ENCODE measurements around the gene SHISA3. TPM values are rescaled to one million over a fixed set of nuclear protein-coding genes. Genes with fewer than 3 reads are reported as not detected.

The SHISA3 gene
- total RNA-seq, 1 donor from 2014 or later, result 0.28 TPM

DNA sequence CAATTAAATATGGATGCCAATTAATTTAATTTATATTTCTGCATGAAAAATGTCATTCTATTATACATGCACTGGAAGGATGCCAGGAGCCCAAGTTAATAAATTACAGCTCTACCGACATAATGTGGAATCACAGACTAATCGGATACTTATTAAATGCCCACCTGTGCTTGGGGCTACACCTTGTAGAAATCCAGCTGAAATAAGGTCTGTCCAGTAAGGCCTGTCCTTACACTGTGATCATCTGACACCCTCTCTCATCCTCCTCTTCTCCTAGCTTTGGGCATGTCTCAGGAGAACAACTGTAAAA lies 6.0 kb upstream of the SHISA3 start:
- ATAC-seq, result no peak
- no peak for DNase-seq (ENCODE audit: low spot score)

DNA sequence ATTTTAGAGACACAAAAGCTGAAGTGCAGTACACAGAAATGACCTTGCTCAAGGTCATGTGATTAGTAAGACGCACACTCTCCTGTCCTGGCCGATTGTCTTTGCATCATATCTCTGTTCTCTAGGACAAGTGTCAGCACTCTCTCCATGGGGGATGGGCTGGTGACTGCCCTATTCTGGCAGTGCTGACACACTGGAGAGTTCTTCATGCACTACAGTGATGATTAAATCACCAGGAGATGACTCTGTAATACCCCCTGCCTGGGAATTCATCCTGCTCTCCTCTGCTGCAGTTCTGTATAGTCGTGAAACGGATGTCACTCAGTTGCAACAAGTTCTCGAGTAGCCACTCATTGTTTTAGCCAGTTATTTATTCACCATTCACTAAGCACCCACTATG lies 5.3 kb upstream of the SHISA3 start:
- ATAC-seq (no peak), DNase-seq (ENCODE audit: low spot score) (no peak)

DNA sequence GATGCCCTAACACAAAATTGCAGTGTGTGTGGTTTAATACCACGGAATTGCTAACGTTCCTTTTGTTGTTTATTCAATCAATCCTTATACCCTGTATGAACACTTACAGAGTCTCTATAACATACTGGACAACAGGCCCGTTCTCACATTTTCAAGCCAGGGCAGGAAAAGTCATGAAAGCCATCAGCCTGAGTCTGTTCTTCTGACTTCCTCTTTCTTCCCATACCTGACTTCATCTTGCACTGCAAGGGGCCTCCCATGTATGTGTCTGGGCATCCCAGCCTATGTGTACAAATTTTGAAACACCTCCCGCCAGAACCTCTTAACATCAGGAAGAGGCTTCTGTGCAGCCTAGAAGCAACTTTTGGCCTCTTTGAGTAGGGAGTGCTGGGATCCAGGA lies 4.9 kb upstream of the SHISA3 start:
- DNase-seq (ENCODE audit: low spot score) (no peak), ATAC-seq (no peak)

DNA sequence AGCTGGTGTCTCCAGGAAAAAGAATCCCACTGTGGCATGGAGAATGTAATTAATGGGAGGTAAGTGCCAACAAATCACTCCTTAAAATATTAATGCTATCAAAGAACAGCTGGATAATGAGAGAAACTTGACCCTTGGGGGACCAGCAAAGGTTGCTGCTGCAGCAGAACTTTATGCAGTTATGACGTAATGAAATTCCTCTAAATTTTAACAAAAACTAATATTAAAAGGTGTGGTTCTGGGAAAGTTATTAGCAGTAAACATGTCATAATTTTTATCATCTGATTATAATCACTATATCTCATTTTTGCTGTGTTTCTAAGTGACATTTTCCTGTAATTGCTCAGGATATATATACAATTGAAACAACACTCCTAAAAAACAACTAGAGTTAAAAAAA lies 1.7 kb upstream of the SHISA3 start:
- DNase-seq (ENCODE audit: low spot score), result no peak
- ATAC-seq, result no peak

GRCh38 chr4:42396361-42396751 lies 932 bp upstream of the SHISA3 start:
- ATAC-seq (no peak), DNase-seq (ENCODE audit: low spot score) (no peak)

DNA sequence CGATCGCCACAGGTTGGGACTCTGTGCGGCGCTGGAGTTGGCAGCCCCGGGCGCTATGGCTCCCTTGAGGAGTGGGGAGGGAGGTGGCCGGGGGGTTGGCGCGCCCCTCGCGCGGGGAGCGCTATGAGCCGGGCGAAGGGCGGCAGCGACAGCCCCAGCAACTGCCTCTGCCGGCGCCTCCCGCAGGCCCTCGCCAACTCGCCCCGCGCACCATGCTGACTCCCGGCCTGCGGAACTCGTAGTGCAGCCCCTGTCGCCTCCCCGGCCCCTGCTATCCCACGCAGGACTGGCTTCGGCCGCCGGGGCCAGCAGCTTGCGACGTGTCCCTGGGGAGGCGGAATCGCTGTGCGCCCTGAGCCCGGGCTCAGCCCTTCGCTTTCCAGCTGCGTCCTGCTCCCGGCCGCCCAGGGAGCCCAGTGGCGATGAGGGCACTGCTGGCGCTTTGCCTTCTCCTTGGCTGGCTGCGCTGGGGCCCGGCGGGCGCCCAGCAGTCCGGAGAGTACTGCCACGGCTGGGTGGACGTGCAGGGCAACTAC lies 415 bp downstream of the SHISA3 start:
- ATAC-seq (peak; percentile 18), DNase-seq (ENCODE audit: low spot score) (no peak)

DNA sequence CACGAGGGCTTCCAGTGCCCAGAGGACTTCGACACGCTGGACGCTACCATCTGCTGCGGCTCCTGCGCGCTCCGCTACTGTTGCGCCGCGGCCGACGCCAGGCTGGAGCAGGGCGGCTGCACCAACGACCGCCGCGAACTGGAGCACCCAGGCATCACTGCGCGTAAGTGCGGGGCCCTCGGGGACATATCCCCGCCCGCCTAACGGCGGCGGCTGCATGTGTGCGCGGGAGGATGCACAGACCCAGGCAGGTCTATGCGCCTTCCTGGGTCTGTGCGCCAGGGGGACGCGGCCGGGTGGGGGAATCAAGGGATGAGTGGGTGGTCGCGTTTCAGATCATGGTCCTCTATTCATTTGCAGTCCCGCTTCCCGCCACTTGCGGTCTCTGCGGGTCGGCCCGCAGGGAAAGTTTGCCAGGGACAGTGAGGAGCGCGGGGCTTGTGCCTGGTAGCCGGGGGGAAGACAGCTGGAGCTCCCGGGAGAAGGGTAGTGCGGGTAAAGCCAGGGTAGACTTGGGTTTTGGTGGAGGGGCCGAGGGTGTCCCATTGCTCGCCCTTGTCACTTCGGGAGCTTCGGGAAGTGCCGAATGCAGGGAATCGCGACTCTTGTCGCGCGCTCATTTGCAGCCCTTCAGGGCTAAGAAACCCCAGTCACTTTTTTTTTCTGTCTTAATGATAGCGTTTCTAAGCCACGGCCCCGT lies 1.0 kb downstream of the SHISA3 start:
- ATAC-seq (peak; percentile 35), DNase-seq (ENCODE audit: low spot score) (no peak)

GRCh38 chr4:42398871-42399331 lies 1.6 kb downstream of the SHISA3 start:
- ATAC-seq, result no peak
- DNase-seq (ENCODE audit: low spot score), result no peak

GRCh38 chr4:42399393-42399792 lies 2.1 kb downstream of the SHISA3 start:
- no peak for ATAC-seq

DNA sequence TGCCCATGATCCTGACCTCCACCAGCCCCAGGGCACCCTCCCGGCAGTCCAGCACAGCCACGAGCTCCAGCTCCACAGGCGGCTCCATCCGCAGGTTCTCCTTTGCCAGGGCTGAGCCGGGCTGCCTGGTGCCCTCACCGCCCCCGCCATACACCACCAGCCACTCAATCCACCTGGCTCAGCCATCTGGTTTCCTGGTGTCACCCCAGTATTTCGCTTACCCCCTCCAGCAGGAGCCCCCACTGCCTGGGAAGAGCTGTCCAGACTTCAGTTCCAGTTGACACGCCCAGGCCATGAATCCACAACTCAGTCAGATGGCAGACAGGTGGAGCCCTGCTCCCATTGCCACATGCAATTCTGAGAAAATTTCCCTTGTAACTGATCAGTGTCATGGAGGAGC lies 3.9 kb downstream of the SHISA3 start:
- DNase-seq (ENCODE audit: low spot score) (no peak), ATAC-seq (no peak)

More at GRCh38 chr4:42399393-42399792, 2.1 kb downstream of the SHISA3 start:
- DNase-seq (ENCODE audit: low spot score), result no peak

- ATAC-seq (no peak), DNase-seq (ENCODE audit: low spot score) (no peak)
Measured at GRCh38 chr4:42404001-42404400, 6.7 kb downstream of the SHISA3 start.

DNA sequence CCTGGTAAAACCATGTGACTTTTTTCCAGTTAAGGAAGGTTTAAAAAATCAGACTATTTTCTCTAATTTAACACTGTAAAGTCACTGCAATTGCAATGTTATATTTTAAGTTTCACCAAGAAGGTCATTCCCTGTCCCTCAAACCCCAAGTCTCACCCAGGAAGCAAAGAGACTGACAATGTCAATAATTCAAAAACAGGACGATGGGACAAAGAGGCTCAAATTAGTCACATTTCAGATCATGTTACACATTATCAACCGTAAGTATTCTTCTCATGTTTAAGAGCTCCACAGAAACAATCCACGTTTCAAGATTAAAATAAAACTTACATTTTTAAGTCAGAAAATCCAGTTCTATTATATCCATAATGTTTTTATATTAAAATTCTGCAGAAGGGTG lies 13.2 kb downstream of the SHISA3 start:
- DNase-seq (ENCODE audit: low spot score), result no peak
- ATAC-seq, result no peak

- DNase-seq (ENCODE audit: low spot score) (no peak), ATAC-seq (no peak)
Measured at GRCh38 chr4:42411803-42412202, 14.5 kb downstream of the SHISA3 start.

DNA sequence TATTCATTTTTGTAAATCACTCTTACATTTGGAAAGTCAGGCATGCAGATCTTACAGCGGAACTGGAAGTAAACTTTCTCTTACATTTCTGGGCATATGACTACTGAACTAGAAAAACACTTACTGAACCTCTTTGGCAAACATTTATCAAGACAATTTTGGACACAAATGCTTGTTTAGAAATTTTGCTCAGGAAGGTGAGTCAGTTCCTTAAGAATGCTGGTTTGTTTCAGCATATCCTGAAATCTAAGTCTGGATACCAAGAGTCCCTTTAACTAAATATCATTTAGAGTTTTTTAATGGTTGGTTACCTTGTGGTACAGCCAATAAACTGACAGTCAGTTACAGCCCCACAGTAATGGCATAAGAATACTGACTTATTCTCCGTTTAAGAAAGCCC lies 15.0 kb downstream of the SHISA3 start:
- no peak for DNase-seq (ENCODE audit: low spot score)
- ATAC-seq, result no peak

DNA sequence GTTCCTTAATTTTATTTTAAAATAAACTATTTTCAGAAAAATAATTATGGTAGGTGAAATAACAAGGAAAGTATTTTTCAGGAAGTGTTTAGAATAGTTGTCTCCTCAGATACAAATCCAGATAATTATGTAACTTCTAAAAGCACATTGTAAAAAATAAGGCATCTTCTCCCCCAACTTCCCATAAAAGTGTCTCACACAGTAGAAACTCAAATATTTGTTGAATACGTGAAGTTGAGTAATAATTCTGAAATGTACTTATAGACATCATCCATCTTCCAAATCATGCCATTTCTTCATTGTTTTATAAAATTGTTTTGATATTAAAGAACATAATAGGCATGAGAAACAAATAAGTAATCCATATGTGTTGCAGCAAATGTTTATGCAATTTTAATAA lies 18.0 kb downstream of the SHISA3 start:
- ATAC-seq (no peak), DNase-seq (ENCODE audit: low spot score) (no peak)

- DNase-seq (ENCODE audit: low spot score), result no peak
- ATAC-seq, result no peak
Measured at GRCh38 chr4:42416017-42416416, 18.7 kb downstream of the SHISA3 start.

GRCh38 chr4:42417550-42417949 lies 20.3 kb downstream of the SHISA3 start:
- no peak for ATAC-seq
- no peak for DNase-seq (ENCODE audit: low spot score)

GRCh38 chr4:42420140-42420539 lies 22.9 kb downstream of the SHISA3 start:
- ATAC-seq, result no peak
- DNase-seq (ENCODE audit: low spot score), result no peak

DNA sequence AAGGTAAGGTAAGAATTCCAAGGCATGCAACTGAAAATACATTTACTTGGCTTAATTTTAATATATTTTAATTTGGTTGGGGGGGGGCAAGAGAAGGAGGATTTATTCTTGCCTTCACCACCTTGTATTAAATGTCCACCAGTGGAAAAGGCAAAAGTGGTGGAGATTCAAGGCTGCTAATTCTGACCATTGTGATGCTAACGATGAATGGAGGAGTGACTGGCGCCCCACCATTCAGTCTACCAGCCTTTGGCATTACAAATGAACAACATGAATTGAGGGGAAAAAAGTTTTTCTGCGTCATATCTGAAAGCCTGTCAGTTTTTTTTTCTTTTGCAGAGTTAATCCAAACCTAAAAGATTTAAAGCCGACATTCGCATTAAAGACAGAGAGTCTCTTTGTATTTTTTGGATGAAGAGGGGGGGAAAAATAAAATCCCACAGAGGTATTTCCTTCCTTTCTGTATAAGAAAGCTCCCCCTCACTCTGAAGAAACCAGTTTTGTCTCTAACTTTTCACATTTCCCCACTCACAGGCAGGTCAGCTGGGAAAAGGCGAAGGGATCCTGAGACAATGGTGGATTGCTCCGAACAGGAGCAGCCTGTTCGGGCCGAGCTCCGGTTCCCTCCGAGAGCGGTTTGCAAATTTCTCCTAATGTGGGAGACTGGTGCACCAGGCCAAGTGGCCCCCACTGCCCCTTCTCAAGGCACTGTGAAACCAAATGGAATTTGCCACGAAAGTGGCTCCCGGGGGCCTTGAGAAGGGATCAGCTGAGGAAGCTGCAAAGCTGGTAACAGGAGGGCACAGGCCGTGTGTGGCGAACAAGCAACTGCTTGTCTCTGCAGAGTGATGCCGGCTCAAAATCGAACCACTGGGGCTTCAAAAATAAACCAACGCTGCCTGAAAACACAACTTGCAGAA lies 28.1 kb downstream of the SHISA3 start:
- DNase-seq (ENCODE audit: low spot score) (no peak), ATAC-seq (no peak)

- DNase-seq (ENCODE audit: low spot score) (no peak), ATAC-seq (no peak)
Measured at GRCh38 chr4:42428036-42428435, 30.7 kb downstream of the SHISA3 start.

DNA sequence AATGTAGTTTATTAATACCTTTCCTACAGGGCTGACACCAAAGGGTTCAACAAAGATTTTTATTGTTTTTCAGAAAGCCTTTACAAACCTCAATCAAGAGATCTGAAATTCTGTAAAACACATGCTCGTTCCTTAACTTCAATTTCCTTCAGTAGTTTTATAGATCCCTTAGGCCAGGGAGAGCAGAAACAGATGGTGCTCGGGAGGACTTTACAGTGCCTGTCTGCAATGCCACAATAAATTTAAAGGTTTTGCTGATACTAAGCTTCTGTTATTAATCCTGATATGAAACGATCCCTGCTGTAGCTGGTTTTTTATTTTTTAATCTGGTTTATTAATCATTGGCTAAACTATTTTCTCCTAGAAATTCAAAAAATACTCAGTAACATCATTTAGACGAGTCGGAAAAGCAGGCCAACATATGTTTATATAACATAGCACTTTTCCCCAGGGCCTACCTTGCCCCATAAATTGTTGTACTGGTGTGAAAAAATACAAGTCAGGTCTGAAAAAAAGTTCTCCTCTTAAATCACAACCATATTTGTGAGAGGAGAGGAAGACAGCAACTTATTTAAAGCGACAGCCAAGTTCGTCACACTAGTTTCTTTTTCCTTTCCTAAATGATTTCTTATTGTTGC lies 39.8 kb downstream of the SHISA3 start:
- DNase-seq (ENCODE audit: low spot score) (no peak), ATAC-seq (no peak)

DNA sequence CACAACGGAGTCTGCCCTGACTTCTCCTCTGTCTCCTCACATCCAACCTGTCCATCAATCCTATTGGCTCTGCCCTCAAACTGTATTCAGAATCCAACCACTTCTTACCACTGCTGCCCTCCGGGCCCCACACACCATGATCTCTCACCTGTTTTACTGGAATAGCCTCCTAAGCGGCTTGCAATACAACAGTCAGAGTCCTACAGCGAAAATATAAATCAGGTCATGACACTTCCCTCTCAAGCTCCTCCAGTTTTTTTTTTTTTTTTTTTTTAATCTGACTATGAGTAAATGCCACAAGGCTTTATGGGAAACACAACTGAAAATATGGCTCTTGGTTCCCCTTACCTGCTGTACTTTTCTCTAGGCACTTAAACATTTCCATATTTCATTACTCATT lies 42.8 kb downstream of the SHISA3 start:
- ATAC-seq (no peak), DNase-seq (ENCODE audit: low spot score) (no peak)

Data from left lobe of liver (tissue), 2 donors.